Upper lobe of left lung (tissue), 4 donors: ENCODE measurements around the gene ANO6.

ENCODE experiments used
- EP300 ChIP-seq, 4 donors: sonication (generic); formaldehyde crosslinking; IDR thresholded peaks; one replicate each; pipeline ENCODE4 v1.5.1; 2017; ENCODE audit warnings: antibody characterized with exemption in 4 of 4, control low read depth in 2 of 4
- POLR2A ChIP-seq, 4 donors: fragments of 450-650 bp; IDR thresholded peaks; one replicate each; pipeline ENCODE4 v1.5.1; 2016 to 2017; ENCODE audit warnings: antibody characterized with exemption in 4 of 4, mild to moderate bottlenecking in 2 of 4
- POLR2AphosphoS5 ChIP-seq, 2 donors: sonication (generic); formaldehyde crosslinking; IDR thresholded peaks; one replicate each; pipeline ENCODE4 v1.5.1; 2017; ENCODE audit warnings: antibody characterized with exemption in 2 of 2

GRCh38 chr12:45419317-45419814 lies 203.5 kb downstream of the ANO6 start:
- TF ChIP-seq POLR2A (IDR thresholded peaks at IDR 0.05) (no peak), EP300 (IDR thresholded peaks at IDR 0.05) (no peak), POLR2AphosphoS5 (IDR thresholded peaks at IDR 0.05) (no peak)
